Ishikawa (cell line): ENCODE data around the gene CDKN2B-AS1.
A peak's percentile ranks its signal among the peaks of the same experiment; 100 is the strongest.

Experiments used
- CEBPB ChIP-seq: IDR thresholded peaks from 2 replicates; pipeline ENCODE4 v1.6.1; 2012
- CREB1 ChIP-seq: IDR thresholded peaks from 2 replicates; pipeline ENCODE4 v1.6.1; 2012; ENCODE audit warnings: low read depth
- EGR1 ChIP-seq: IDR thresholded peaks from 2 replicates; pipeline ENCODE4 v1.6.1; 2012
- EP300 ChIP-seq: IDR thresholded peaks from 2 replicates; pipeline ENCODE4 v1.6.1; 2012; ENCODE audit warnings: borderline replicate concordance
- FOXM1 ChIP-seq: IDR thresholded peaks from 2 replicates; pipeline ENCODE4 v1.6.1; 2012; ENCODE audit warnings: low read depth, borderline replicate concordance
- MAX ChIP-seq: IDR thresholded peaks from 2 replicates; pipeline ENCODE4 v1.6.1; 2012
- NFIC ChIP-seq: IDR thresholded peaks from 2 replicates; pipeline ENCODE4 v1.6.1; 2012
- RAD21 ChIP-seq: IDR thresholded peaks from 2 replicates; pipeline ENCODE4 v1.6.1; 2012; ENCODE audit warnings: low read depth
- REST ChIP-seq: IDR thresholded peaks from 2 replicates; pipeline ENCODE4 v1.6.1; 2012; ENCODE audit warnings: low read depth, mild to moderate bottlenecking
- TAF1 ChIP-seq: IDR thresholded peaks from 2 replicates; pipeline ENCODE4 v1.6.1; 2012; ENCODE audit warnings: low read depth, mild to moderate bottlenecking
- TCF12 ChIP-seq: IDR thresholded peaks from 2 replicates; pipeline ENCODE4 v1.6.1; 2012; ENCODE audit warnings: low read depth
- TEAD4 ChIP-seq: IDR thresholded peaks from 2 replicates; pipeline ENCODE4 v1.6.1; 2012
- USF1 ChIP-seq: IDR thresholded peaks from 2 replicates; pipeline ENCODE4 v1.6.1; 2012
- YY1 ChIP-seq: IDR thresholded peaks from 2 replicates; pipeline ENCODE4 v1.6.1; 2012; ENCODE audit warnings: low read depth
- ZBTB7A ChIP-seq: IDR thresholded peaks from 2 replicates; pipeline ENCODE4 v1.6.1; 2012; ENCODE audit warnings: low read depth

The CDKN2B-AS1 gene

GRCh38 chr9:21993007-21993406 lies 1.6 kb upstream of the CDKN2B-AS1 start:
- TF ChIP-seq EGR1 (no peak), REST (no peak), NFIC (no peak), EP300 (no peak), USF1 (no peak), FOXM1 (no peak), TEAD4 (no peak), TCF12 (no peak), CREB1 (no peak), RAD21 (no peak), MAX (no peak; the same call in 1 of the 2 replicates), TAF1 (no peak)

- TF ChIP-seq MAX = peak; percentile 42; the same call in 1 of the 2 replicates
- TF ChIP-seq CEBPB = no peak
- TF ChIP-seq USF1 = no peak
- no peak for TF ChIP-seq CREB1
- TF ChIP-seq EP300 = no peak
- TF ChIP-seq REST = no peak
- no peak for TF ChIP-seq FOXM1
- TF ChIP-seq EGR1 = no peak
- TF ChIP-seq RAD21 = peak; percentile 3; the same call in 1 of the 2 replicates
- no peak for TF ChIP-seq TEAD4
- 0 out of 2 replicates have a peak, but pooled peaks have one; percentile 0 for TF ChIP-seq TCF12
- TF ChIP-seq YY1 = no peak
- peak; percentile 75; the same call in 1 of the 2 replicates for TF ChIP-seq TAF1
Measured at GRCh38 chr9:21993893-21994555, 567 bp upstream of the CDKN2B-AS1 start, which contains the start of gene CDKN2A. Gene CDKN2A, minus strand, starts transcription at chr9:21994392.

DNA sequence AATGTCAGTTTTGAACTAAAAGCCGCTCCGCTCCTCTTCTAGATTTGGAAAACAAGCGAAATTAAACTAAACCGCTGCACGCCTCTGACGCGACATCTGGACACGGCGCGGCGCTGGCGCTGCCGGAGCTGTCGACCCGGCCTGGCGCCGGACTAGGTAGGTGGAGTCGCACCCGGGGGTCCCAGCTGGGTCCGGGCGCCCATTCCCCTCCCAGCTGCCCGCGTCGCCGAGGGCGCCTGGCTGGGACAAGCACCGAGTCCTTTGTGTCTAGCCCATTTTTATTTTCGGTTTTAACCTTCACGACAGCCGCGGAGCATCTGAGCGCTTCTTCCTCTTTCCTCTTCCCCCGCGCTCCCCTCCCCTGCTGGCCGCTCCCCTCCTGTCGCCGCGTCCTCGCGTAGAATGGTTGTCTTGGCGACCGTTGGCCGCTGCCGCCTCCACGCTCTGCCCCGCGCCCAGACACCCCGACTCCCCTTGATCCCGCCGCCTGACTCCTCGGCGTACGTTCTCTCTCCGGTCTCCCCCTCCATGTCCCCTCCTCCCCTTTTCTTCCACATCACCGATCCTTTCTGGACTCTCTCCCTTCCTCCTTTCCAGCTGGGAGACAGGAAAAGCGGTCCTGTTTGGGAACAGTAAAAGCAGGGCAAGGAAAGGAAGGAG lies 545 bp downstream of the CDKN2B-AS1 start:
- TF ChIP-seq USF1 (no peak), TEAD4 (no peak), FOXM1 (no peak; the same call in 1 of the 2 replicates), REST (no peak), TCF12 (no peak), EGR1 (no peak), ZBTB7A (peak; percentile 88; the same call in 1 of the 2 replicates), CREB1 (0 out of 2 replicates have a peak, but pooled peaks have one; percentile 7), CEBPB (no peak), MAX (no peak), TAF1 (peak; percentile 50), YY1 (no peak), NFIC (no peak), EP300 (no peak)
